ENCODE results near the gene SEC11C.

DNA sequence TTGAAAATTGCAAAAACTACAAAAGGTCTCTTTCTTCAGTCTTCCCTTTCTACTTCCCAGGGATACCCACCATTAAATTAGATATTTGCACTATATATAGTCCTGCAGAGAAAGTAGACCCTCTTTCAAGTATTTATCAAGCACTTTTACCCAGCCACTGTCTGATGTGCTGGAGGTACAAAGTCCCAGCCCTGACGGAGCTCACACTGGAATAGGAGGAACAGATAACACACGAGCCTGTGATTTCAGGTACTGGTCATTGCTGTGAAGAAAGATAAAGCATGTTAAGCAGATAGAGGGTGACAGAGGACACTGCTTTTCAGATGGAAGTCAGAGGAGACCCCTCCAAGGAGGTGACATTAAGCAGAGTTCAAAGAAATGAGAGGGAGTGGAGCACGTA is 19.6 kb downstream of the SEC11C start:
- no peak for TF ChIP-seq ZNF70 (CRISPR knock-in tag; IDR thresholded peaks at IDR 0.05)
- TF ChIP-seq, protein P1, sequence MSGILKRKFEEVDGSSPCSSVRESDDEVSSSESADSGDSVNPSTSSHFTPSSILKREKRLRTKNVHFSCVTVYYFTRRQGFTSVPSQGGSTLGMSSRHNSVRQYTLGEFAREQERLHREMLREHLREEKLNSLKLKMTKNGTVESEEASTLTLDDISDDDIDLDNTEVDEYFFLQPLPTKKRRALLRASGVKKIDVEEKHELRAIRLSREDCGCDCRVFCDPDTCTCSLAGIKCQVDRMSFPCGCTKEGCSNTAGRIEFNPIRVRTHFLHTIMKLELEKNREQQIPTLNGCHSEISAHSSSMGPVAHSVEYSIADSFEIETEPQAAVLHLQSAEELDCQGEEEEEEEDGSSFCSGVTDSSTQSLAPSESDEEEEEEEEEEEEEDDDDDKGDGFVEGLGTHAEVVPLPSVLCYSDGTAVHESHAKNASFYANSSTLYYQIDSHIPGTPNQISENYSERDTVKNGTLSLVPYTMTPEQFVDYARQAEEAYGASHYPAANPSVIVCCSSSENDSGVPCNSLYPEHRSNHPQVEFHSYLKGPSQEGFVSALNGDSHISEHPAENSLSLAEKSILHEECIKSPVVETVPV (CRISPR knock-in tag; IDR thresholded peaks at IDR 0.05): no peak
- TF ChIP-seq ESRRG (CRISPR knock-in tag; IDR thresholded peaks at IDR 0.05): no peak
- no peak for TF ChIP-seq RARB (CRISPR knock-in tag; IDR thresholded peaks at IDR 0.05)
- TF ChIP-seq, protein P2, sequence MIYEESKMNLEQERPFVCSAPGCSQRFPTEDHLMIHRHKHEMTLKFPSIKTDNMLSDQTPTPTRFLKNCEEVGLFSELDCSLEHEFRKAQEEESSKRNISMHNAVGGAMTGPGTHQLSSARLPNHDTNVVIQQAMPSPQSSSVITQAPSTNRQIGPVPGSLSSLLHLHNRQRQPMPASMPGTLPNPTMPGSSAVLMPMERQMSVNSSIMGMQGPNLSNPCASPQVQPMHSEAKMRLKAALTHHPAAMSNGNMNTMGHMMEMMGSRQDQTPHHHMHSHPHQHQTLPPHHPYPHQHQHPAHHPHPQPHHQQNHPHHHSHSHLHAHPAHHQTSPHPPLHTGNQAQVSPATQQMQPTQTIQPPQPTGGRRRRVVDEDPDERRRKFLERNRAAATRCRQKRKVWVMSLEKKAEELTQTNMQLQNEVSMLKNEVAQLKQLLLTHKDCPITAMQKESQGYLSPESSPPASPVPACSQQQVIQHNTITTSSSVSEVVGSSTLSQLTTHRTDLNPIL (CRISPR knock-in tag; IDR thresholded peaks at IDR 0.05; ENCODE audit: low read depth): no peak
- no peak for TF ChIP-seq ARNTL (CRISPR knock-in tag; IDR thresholded peaks at IDR 0.05; ENCODE audit: borderline replicate concordance, low read depth)
- TF ChIP-seq, protein P3, sequence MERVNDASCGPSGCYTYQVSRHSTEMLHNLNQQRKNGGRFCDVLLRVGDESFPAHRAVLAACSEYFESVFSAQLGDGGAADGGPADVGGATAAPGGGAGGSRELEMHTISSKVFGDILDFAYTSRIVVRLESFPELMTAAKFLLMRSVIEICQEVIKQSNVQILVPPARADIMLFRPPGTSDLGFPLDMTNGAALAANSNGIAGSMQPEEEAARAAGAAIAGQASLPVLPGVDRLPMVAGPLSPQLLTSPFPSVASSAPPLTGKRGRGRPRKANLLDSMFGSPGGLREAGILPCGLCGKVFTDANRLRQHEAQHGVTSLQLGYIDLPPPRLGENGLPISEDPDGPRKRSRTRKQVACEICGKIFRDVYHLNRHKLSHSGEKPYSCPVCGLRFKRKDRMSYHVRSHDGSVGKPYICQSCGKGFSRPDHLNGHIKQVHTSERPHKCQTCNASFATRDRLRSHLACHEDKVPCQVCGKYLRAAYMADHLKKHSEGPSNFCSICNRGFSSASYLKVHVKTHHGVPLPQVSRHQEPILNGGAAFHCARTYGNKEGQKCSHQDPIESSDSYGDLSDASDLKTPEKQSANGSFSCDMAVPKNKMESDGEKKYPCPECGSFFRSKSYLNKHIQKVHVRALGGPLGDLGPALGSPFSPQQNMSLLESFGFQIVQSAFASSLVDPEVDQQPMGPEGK (CRISPR knock-in tag; IDR thresholded peaks at IDR 0.05; ENCODE audit: borderline replicate concordance): no peak
- TF ChIP-seq, protein P4, sequence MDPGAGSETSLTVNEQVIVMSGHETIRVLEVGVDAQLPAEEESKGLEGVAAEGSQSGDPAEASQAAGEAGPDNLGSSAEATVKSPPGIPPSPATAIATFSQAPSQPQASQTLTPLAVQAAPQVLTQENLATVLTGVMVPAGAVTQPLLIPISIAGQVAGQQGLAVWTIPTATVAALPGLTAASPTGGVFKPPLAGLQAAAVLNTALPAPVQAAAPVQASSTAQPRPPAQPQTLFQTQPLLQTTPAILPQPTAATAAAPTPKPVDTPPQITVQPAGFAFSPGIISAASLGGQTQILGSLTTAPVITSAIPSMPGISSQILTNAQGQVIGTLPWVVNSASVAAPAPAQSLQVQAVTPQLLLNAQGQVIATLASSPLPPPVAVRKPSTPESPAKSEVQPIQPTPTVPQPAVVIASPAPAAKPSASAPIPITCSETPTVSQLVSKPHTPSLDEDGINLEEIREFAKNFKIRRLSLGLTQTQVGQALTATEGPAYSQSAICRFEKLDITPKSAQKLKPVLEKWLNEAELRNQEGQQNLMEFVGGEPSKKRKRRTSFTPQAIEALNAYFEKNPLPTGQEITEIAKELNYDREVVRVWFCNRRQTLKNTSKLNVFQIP (CRISPR knock-in tag; IDR thresholded peaks at IDR 0.05; ENCODE audit: borderline replicate concordance, low read depth): no peak
- no peak for TF ChIP-seq TCF4 (CRISPR knock-in tag; IDR thresholded peaks at IDR 0.05; ENCODE audit: borderline replicate concordance)
- no peak for TF ChIP-seq BACH2 (CRISPR knock-in tag; IDR thresholded peaks at IDR 0.05; ENCODE audit: borderline replicate concordance)
